Astrocyte (in vitro differentiated cells and primary cell): ENCODE measurements around the gene HTR3A. TPM values are rescaled to one million over a fixed set of nuclear protein-coding genes. Genes with fewer than 3 reads are reported as not detected.

Experiments used
- DNase-seq: peaks from one replicate; pipeline ENCODE4 v3.0.0-alpha.2; 2010; ENCODE audit warnings: low read depth
- FAIRE-seq: peaks from 2 replicates; lab custom pipeline; 2011; peaks lifted over from hg19 to GRCh38; lab: Jason Lieb, UNC
- H2AFZ ChIP-seq: 2 replicates; pipeline ENCODE4 v1.6.0; 2012; ENCODE audit warnings: low read depth, low read length, inconsistent platforms
- H3K27ac ChIP-seq: 2 replicates; pipeline ENCODE4 v1.5.1; 2011; ENCODE audit warnings: low read depth, low read length, inconsistent platforms
- H3K27me3 ChIP-seq: 2 replicates; pipeline ENCODE4 v1.6.0; 2011; ENCODE audit warnings: low read length, inconsistent platforms; ENCODE audit not compliant: insufficient read depth
- H3K36me3 ChIP-seq: 2 replicates; pipeline ENCODE4 v1.5.1; 2011; ENCODE audit warnings: low read length, inconsistent platforms; ENCODE audit not compliant: insufficient read depth
- H3K4me1 ChIP-seq: 2 replicates; pipeline ENCODE4 v1.5.1; 2011; ENCODE audit warnings: low read length, inconsistent platforms; ENCODE audit not compliant: insufficient read depth
- H3K4me2 ChIP-seq: 2 replicates; pipeline ENCODE4 v1.6.0; 2012; ENCODE audit warnings: low read length, inconsistent platforms
- H3K4me3 ChIP-seq: 2 replicates; pipeline ENCODE4 v1.5.1; 2011; ENCODE audit warnings: low read depth, mild to moderate bottlenecking, low read length, inconsistent platforms; ENCODE audit not compliant: insufficient read depth
- H3K79me2 ChIP-seq: 2 replicates; pipeline ENCODE4 v1.6.0; 2012; ENCODE audit warnings: mild to moderate bottlenecking, low read length, inconsistent platforms; ENCODE audit not compliant: insufficient read depth
- H3K9ac ChIP-seq: 2 replicates; pipeline ENCODE4 v1.6.0; 2012; ENCODE audit warnings: mild to moderate bottlenecking, low read length, inconsistent platforms
- H3K9me3 ChIP-seq: 2 replicates; pipeline ENCODE4 v1.5.1; 2012; ENCODE audit warnings: low read depth, mild to moderate bottlenecking, low read length, inconsistent platforms; ENCODE audit not compliant: insufficient read depth
- H4K20me1 ChIP-seq: 2 replicates; pipeline ENCODE4 v1.6.0; 2012; ENCODE audit warnings: low read length, inconsistent platforms; ENCODE audit not compliant: insufficient read depth
- H3K27ac Mint-ChIP-seq: one replicate; pipeline ENCODE4 v1.8.0; 2021; ENCODE audit warnings: mild to moderate bottlenecking, mixed read lengths; ENCODE audit not compliant: unreplicated experiment
- H3K27me3 Mint-ChIP-seq: one replicate; pipeline ENCODE4 v1.8.0; 2021; ENCODE audit warnings: low read depth, mixed read lengths; ENCODE audit not compliant: unreplicated experiment
- H3K36me3 Mint-ChIP-seq: one replicate; pipeline ENCODE4 v1.8.0; 2021; ENCODE audit warnings: low read depth, mixed read lengths; ENCODE audit not compliant: unreplicated experiment
- H3K4me1 Mint-ChIP-seq: one replicate; pipeline ENCODE4 v1.8.0; 2021; ENCODE audit warnings: low read depth, mixed read lengths; ENCODE audit not compliant: unreplicated experiment
- H3K4me3 Mint-ChIP-seq: one replicate; pipeline ENCODE4 v1.8.0; 2021; ENCODE audit warnings: mild to moderate bottlenecking, moderate library complexity, mixed read lengths; ENCODE audit not compliant: unreplicated experiment
- H3K9me3 Mint-ChIP-seq: one replicate; pipeline ENCODE4 v1.8.0; 2021; ENCODE audit warnings: mild to moderate bottlenecking, mixed read lengths; ENCODE audit not compliant: unreplicated experiment
- EZH2 ChIP-seq: IDR thresholded peaks from 2 replicates; pipeline ENCODE4 v1.6.1; 2012; ENCODE audit warnings: mild to moderate bottlenecking, low read length, inconsistent platforms; ENCODE audit not compliant: insufficient read depth
- total RNA-seq: library from RNA; stranded (reverse); gene quantifications from 2 replicates; pipeline ENCODE4 v1.2.1, GENCODE V29; 2021
- TF ChIP-seq, protein P1 (sequence below): IDR thresholded peaks from 2 replicates; pipeline ENCODE4 v1.5.1; 2011; ENCODE audit warnings: low read depth, mild to moderate bottlenecking, inconsistent platforms, low read length, moderate library complexity; ENCODE audit not compliant: insufficient read depth

The HTR3A gene
- total RNA-seq, 1 donor from 2014 or later = not detected

DNA sequence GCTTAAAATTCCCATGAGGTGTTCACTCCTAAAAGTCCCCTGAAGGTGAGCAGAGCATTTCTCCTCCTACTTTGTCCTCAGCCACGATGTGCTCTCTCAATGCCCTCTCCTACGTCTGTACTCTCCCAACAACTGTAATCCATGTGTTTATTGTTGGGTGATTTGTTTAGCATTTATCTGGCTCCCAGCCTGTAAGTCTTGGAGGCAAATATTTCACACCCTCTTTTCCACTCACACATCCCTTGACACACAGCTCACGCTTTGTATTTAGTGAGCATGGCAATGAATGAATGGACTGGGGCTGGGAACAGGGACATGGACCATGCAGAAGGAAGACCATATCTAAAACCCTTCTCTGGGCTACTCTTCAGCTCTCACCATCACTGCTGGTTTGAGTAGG, 22.6 kb downstream of the HTR3A start:
- Histone ChIP-seq H3K4me1 (no peaks in the 10 kb centered on the region), H3K27ac (no peak overlapping the region), H3K9ac (no peak overlapping the region), H3K4me3 (no peak overlapping the region), H4K20me1 (no peaks in the 10 kb centered on the region), H3K4me2 (no peak overlapping the region), H2AFZ (no peak overlapping the region), H3K79me2 (no peaks in the 10 kb centered on the region), H3K9me3 (no peaks in the 10 kb centered on the region), H3K36me3 (no peaks in the 10 kb centered on the region), H3K27me3 (peaks cover 9% of the 10 kb centered on the region)
- Mint-ChIP-seq H3K4me3 (no peak overlapping the region), H3K4me1 (no peaks in the 10 kb centered on the region), H3K36me3 (no peaks in the 10 kb centered on the region), H3K27me3 (peaks cover 79% of the 10 kb centered on the region), H3K9me3 (no peaks in the 10 kb centered on the region), H3K27ac (no peak overlapping the region)
- TF ChIP-seq, protein P1, sequence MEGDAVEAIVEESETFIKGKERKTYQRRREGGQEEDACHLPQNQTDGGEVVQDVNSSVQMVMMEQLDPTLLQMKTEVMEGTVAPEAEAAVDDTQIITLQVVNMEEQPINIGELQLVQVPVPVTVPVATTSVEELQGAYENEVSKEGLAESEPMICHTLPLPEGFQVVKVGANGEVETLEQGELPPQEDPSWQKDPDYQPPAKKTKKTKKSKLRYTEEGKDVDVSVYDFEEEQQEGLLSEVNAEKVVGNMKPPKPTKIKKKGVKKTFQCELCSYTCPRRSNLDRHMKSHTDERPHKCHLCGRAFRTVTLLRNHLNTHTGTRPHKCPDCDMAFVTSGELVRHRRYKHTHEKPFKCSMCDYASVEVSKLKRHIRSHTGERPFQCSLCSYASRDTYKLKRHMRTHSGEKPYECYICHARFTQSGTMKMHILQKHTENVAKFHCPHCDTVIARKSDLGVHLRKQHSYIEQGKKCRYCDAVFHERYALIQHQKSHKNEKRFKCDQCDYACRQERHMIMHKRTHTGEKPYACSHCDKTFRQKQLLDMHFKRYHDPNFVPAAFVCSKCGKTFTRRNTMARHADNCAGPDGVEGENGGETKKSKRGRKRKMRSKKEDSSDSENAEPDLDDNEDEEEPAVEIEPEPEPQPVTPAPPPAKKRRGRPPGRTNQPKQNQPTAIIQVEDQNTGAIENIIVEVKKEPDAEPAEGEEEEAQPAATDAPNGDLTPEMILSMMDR = no peak
- no peak for TF ChIP-seq EZH2
- FAIRE-seq (no peak), DNase-seq (no peak)

DNA sequence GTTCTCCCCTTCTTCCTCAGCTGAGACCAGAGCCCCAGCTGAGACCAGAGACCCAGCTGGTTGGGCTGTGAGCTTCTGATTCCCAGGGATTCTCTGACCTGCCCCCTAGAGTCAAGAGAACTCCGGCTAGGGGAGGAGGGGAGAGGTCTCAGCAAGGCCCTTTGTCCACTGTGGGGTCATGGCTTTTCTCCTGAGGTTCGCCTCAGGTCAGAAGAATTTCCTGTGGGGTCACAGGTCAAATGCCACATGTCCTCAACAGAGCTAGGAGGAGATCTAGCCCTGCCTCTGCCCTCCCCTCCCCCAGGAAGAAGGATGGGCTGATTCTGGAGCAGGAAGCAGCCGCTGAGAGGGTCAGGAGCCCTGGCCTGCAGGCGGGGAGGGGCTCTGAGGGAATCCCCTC, 23.7 kb downstream of the HTR3A start:
- no peaks in the 10 kb centered on the region for H3K9me3 ChIP-seq
- peaks cover 9% of the 10 kb centered on the region for H3K27me3 ChIP-seq
- H3K27me3 Mint-ChIP-seq = peaks cover 78% of the 10 kb centered on the region
- H3K9ac ChIP-seq = no peak overlapping the region
- H3K4me1 Mint-ChIP-seq = no peaks in the 10 kb centered on the region
- no peak overlapping the region for H3K4me2 ChIP-seq
- H3K27ac ChIP-seq = no peak overlapping the region
- no peaks in the 10 kb centered on the region for H3K79me2 ChIP-seq
- H3K4me3 Mint-ChIP-seq = no peak overlapping the region
- H3K4me1 ChIP-seq = no peaks in the 10 kb centered on the region
- no peak overlapping the region for H3K4me3 ChIP-seq
- H4K20me1 ChIP-seq = no peaks in the 10 kb centered on the region
- H3K27ac Mint-ChIP-seq = no peak overlapping the region
- no peaks in the 10 kb centered on the region for H3K36me3 Mint-ChIP-seq
- H2AFZ ChIP-seq = no peak overlapping the region
- TF ChIP-seq, protein P1 = no peak
- H3K9me3 Mint-ChIP-seq = peaks cover under 1% of the 10 kb centered on the region
- no peak for FAIRE-seq
- no peaks in the 10 kb centered on the region for H3K36me3 ChIP-seq
- no peak for DNase-seq

DNA sequence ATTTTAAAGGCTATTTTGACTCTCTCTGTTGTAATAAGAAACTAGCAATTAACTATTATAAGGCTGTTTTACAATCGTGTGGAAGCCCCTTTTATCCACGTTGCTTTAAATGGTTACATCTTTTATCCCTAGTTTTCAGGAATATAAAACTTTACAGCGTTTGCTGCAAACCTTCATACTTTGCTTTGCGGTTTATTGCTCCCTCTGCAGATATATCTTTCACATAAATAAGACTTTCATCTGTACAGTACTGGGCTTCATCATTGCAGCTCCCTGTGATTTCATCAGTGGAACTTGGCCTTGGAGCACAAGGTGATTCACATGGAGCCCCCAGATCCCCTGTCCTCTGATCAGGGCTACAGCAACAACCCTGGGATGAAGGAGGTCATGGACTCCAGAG, 25.6 kb downstream of the HTR3A start:
- no peak overlapping the region for H3K4me3 ChIP-seq
- no peak overlapping the region for H2AFZ ChIP-seq
- no peak overlapping the region for H3K9ac ChIP-seq
- no peaks in the 10 kb centered on the region for H3K36me3 Mint-ChIP-seq
- no peak overlapping the region for H3K4me3 Mint-ChIP-seq
- no peak overlapping the region for H3K27ac ChIP-seq
- H3K9me3 Mint-ChIP-seq = peaks cover 3% of the 10 kb centered on the region
- no peak for TF ChIP-seq EZH2
- TF ChIP-seq, protein P1 = no peak
- H3K4me2 ChIP-seq = no peak overlapping the region
- H3K79me2 ChIP-seq = no peaks in the 10 kb centered on the region
- H3K27me3 Mint-ChIP-seq = peaks cover 72% of the 10 kb centered on the region
- H3K27me3 ChIP-seq = peaks cover 2% of the 10 kb centered on the region
- H3K27ac Mint-ChIP-seq = no peak overlapping the region
- no peaks in the 10 kb centered on the region for H3K9me3 ChIP-seq
- DNase-seq (no peak), FAIRE-seq (no peak)
- H4K20me1 ChIP-seq = no peaks in the 10 kb centered on the region
- no peaks in the 10 kb centered on the region for H3K4me1 Mint-ChIP-seq
- H3K4me1 ChIP-seq = no peaks in the 10 kb centered on the region
- H3K36me3 ChIP-seq = no peaks in the 10 kb centered on the region
